Measurements from ENCODE around the gene CSMD2. TPM values are rescaled to one million over a fixed set of nuclear protein-coding genes. Genes with fewer than 3 reads are reported as not detected.

Gene CSMD2
- total and polyA plus RNA-seq, 2 of the 8 experiments (the other 6 are each of a cell fraction or from before 2014, with no cell fraction given) = 7.0 to 14.7 TPM

DNA sequence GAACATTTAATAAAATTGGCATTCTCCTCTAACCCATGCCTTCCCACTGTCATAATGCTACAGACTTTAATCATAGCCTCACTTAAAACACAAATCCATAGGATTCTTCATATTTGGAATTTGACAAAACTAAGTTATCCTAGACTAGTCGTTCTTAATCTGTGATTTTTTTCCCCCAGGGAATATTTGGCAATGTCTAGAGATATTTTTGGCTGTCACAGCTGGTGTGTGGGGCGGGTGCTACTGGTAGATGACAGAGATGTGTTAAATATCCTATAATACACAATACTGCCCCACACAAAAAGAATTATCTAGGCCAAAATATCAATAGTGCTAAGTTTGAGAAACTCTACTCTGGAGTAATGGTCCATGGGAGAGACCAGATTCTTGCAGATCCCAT, 396.9 kb downstream of the CSMD2 start:
- TF ChIP-seq TCF12 (IDR thresholded peaks at IDR 0.05; ENCODE audit: low read depth, low read length) (no peak), CBX5 (IDR thresholded peaks at IDR 0.05; ENCODE audit: low read depth, low read length) (no peak), SAP30 (IDR thresholded peaks at IDR 0.05; ENCODE audit: insufficient read depth, insufficient replicate concordance, low read length) (no peak), HDAC2 (IDR thresholded peaks at IDR 0.05; ENCODE audit: borderline replicate concordance in 1 of 2, low read depth in 2 of 2, low read length in 2 of 2) (no peak), TAF7 (optimal IDR thresholded peaks at IDR 0.05; ENCODE audit: borderline replicate concordance, low read depth, low read length) (no peak), SIN3A (conservative IDR thresholded peaks at IDR 0.05 in 1 of 2, IDR thresholded peaks at IDR 0.05 in 1 of 2; ENCODE audit: low read depth in 1 of 2, low read length in 2 of 2) (no peak), YY1 (IDR thresholded peaks at IDR 0.05; ENCODE audit: low read depth, low read length) (no peak), BCL11A (IDR thresholded peaks at IDR 0.05; ENCODE audit: low read depth in 2 of 2, low read length in 2 of 2) (no peak), CHD2 (IDR thresholded peaks at IDR 0.05; ENCODE audit: low read length) (no peak), CBX8 (IDR thresholded peaks at IDR 0.05; ENCODE audit: borderline replicate concordance, low read depth, low read length) (no peak), TEAD4 (IDR thresholded peaks at IDR 0.05; ENCODE audit: low read depth, low read length) (no peak), E2F6 (IDR thresholded peaks at IDR 0.05) (no peak)
- Histone ChIP-seq H2BK5ac (ENCODE audit: low read depth, low read length) (no peak overlapping the region), H3K4me1 (replicated peaks in 1 of 4; ENCODE audit: control insufficient read depth in 3 of 4, insufficient read depth in 4 of 4, low read length in 3 of 4) (no peaks in the 10 kb centered on the region), H3K14ac (ENCODE audit: insufficient read length) (no peak overlapping the region), H2AK5ac (ENCODE audit: low read depth, low read length) (no peak overlapping the region), H3K27me3 (replicated peaks in 1 of 4; ENCODE audit: control insufficient read depth in 3 of 4, extremely low read depth in 1 of 4, insufficient read depth in 3 of 4, low read length in 3 of 4) (no peaks in the 10 kb centered on the region), H3K56ac (replicated peaks; ENCODE audit: insufficient read length, low read depth, low read length) (no peak overlapping the region), H3K9ac (replicated peaks in 1 of 4; ENCODE audit: extremely low read depth in 1 of 4, low read depth in 3 of 4, low read length in 3 of 4) (no peak overlapping the region), H3K79me2 (ENCODE audit: control insufficient read depth in 1 of 2, insufficient read depth in 2 of 2, low read length in 2 of 2) (no peaks in the 10 kb centered on the region), H3K27ac (ENCODE audit: low read depth, low read length) (no peak overlapping the region), H3K36me3 (ENCODE audit: control insufficient read depth in 2 of 4, insufficient read depth in 4 of 4, low read length in 3 of 4) (peaks cover 0 to 11% (median 6%) of the 10 kb centered on the region in 4 experiments; a peak in 4 of 8 replicates), H2BK12ac (ENCODE audit: low read depth, low read length) (no peak overlapping the region), H4K5ac (ENCODE audit: insufficient read length, low read depth, low read length) (no peak overlapping the region), H2BK120ac (replicated peaks; ENCODE audit: low read depth, low read length) (no peak overlapping the region), H2BK20ac (ENCODE audit: low read length) (no peak overlapping the region), H3K18ac (ENCODE audit: extremely low read depth, low read length) (no peak overlapping the region), H3K4ac (replicated peaks; ENCODE audit: insufficient read length, low read depth, low read length) (no peak overlapping the region), H3K4me2 (ENCODE audit: insufficient read depth in 1 of 2, low read depth in 2 of 2, low read length in 2 of 2) (no peak overlapping the region), H3K79me1 (ENCODE audit: low read depth, low read length) (no peaks in the 10 kb centered on the region), H2BK15ac (ENCODE audit: low read length) (no peak overlapping the region), H3K9me3 (ENCODE audit: insufficient read depth in 2 of 2, low read depth in 1 of 2, low read length in 1 of 2) (no peaks in the 10 kb centered on the region), H3K4me3 (ENCODE audit: extremely low read depth in 1 of 4, insufficient read depth in 2 of 4, low read depth in 3 of 4, low read length in 4 of 4) (no peak overlapping the region), H3K23ac (ENCODE audit: insufficient read length) (no peak overlapping the region), H3K23me2 (ENCODE audit: low read depth, low read length) (no peaks in the 10 kb centered on the region; the same call in 1 of the 2 replicates), H4K20me1 (replicated peaks in 1 of 2; ENCODE audit: control insufficient read depth in 1 of 2, insufficient read depth in 2 of 2, low read length in 2 of 2) (no peaks in the 10 kb centered on the region), H2AFZ (ENCODE audit: low read length) (no peak overlapping the region), H4K8ac (ENCODE audit: extremely low read depth, insufficient read depth, low read length) (no peak overlapping the region), H4K91ac (replicated peaks; ENCODE audit: insufficient read length, low read length) (no peak overlapping the region)
- CTCF ChIA-PET (ENCODE audit: partially characterized antibody) = interaction anchor here (0.6 to 2.3 kb wide), 2 partner anchors 10 to 418 kb away, joined by 4 to 6 read pairs; no protein-coding TSS in a partner anchor
- WGBS, 2 experiments (ENCODE audit: extremely low coverage in 1 of 2, insufficient coverage in 1 of 2, insufficient read length in 1 of 2, insufficient replicate concordance in 2 of 2, low coverage in 1 of 2, low lambda C conversion rate in 2 of 2, missing lambda C conversion rate in 1 of 2) = 84% methylated on average over 2 of the region's 2 CpGs; no CpG with 5 or more reads in 1 of the 2 experiments
- no peak for DNase-seq (ENCODE audit: low read depth in 1 of 2, low spot score in 2 of 2)
- POLR2A ChIA-PET (ENCODE audit: partially characterized antibody) = no interaction called here
- FAIRE-seq = no peak
